A549 (cell line): Measurements from ENCODE around the gene MED13L.

Experiments used
- TF ChIP-seq, protein P1 (sequence below): fragments of >200 bp; sonication (Bioruptor Twin); formaldehyde crosslinking; IDR thresholded peaks from 3 replicates; pipeline ENCODE4 v1.5.1; 2016
- TF ChIP-seq, protein P2 (sequence below): fragments of 450-650 bp; IDR thresholded peaks from 2 replicates; pipeline ENCODE4 v1.6.1; 2014; ENCODE audit warnings: antibody characterized with exemption

DNA sequence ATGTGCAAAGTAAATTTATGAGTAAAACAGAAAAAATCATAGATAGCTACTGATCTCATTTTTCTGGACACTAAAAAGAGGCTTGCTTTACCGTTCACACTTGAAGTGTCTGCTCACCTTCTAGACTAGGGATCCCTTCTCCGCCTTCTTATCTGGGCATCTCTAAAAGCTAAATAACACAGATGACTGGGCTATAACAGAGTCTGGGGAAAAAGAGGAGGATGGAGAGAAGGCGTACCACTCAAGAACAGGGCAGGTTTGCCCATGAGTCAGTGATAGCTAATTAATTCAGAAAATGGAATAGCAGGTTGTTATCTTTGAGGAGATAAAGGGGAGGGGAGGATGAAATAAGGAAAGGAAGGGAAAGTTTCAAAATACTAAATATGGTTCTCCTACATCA lies 185.3 kb downstream of the MED13L start:
- TF ChIP-seq, protein P1, sequence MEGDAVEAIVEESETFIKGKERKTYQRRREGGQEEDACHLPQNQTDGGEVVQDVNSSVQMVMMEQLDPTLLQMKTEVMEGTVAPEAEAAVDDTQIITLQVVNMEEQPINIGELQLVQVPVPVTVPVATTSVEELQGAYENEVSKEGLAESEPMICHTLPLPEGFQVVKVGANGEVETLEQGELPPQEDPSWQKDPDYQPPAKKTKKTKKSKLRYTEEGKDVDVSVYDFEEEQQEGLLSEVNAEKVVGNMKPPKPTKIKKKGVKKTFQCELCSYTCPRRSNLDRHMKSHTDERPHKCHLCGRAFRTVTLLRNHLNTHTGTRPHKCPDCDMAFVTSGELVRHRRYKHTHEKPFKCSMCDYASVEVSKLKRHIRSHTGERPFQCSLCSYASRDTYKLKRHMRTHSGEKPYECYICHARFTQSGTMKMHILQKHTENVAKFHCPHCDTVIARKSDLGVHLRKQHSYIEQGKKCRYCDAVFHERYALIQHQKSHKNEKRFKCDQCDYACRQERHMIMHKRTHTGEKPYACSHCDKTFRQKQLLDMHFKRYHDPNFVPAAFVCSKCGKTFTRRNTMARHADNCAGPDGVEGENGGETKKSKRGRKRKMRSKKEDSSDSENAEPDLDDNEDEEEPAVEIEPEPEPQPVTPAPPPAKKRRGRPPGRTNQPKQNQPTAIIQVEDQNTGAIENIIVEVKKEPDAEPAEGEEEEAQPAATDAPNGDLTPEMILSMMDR, result no peak
- TF ChIP-seq, protein P2, sequence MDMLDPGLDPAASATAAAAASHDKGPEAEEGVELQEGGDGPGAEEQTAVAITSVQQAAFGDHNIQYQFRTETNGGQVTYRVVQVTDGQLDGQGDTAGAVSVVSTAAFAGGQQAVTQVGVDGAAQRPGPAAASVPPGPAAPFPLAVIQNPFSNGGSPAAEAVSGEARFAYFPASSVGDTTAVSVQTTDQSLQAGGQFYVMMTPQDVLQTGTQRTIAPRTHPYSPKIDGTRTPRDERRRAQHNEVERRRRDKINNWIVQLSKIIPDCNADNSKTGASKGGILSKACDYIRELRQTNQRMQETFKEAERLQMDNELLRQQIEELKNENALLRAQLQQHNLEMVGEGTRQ, result no peak
